ENCODE data around the gene FBXW11.

DNA sequence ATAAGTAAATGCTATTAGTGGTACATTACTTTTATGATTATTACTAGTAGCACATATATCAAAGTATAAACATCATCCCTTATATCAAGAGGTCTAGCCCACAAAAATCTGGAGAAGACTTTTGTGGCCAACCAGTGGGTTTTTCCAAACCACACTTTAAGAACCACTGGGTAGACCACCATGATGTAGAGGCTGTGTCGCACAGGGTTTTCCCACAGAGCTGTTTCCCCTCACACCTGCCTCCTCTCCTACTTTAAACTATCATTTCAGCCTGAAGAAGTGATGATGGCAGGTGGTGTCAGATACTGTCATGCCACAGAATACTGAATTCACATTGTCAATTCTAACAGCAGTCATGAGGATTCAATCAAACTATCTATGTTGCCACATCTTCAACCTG, 109.2 kb downstream of the FBXW11 start:
- TF ChIP-seq, protein P1, sequence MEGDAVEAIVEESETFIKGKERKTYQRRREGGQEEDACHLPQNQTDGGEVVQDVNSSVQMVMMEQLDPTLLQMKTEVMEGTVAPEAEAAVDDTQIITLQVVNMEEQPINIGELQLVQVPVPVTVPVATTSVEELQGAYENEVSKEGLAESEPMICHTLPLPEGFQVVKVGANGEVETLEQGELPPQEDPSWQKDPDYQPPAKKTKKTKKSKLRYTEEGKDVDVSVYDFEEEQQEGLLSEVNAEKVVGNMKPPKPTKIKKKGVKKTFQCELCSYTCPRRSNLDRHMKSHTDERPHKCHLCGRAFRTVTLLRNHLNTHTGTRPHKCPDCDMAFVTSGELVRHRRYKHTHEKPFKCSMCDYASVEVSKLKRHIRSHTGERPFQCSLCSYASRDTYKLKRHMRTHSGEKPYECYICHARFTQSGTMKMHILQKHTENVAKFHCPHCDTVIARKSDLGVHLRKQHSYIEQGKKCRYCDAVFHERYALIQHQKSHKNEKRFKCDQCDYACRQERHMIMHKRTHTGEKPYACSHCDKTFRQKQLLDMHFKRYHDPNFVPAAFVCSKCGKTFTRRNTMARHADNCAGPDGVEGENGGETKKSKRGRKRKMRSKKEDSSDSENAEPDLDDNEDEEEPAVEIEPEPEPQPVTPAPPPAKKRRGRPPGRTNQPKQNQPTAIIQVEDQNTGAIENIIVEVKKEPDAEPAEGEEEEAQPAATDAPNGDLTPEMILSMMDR (IDR thresholded peaks at IDR 0.05), result no peak
- TF ChIP-seq POLR2A (IDR thresholded peaks at IDR 0.05), result no peak

Measured in thyroid gland (tissue), 4 donors.